GM23338 (cell line): ENCODE data around the gene DMD. TPM values are rescaled to one million over a fixed set of nuclear protein-coding genes. Genes with fewer than 3 reads are reported as not detected.

Experiments used
- ATAC-seq: fragments of 200-7000 bp; cut with Tn5 transposase; 3 replicates; pipeline ENCODE4 v1.9.1; 2020
- DNase-seq: peaks from one replicate; pipeline ENCODE4 v3.0.0-alpha.2; 2015; ENCODE audit warnings: low spot score
- H2AFZ ChIP-seq: fragments of 200-600 bp; sonication (generic); 2 replicates; pipeline ENCODE4 v1.8.0; 2016; ENCODE audit warnings: antibody characterized with exemption, mild to moderate bottlenecking, moderate library complexity
- H3F3A ChIP-seq: fragments of 200-600 bp; sonication (generic); replicated peaks from 2 replicates; pipeline ENCODE4 v1.8.0; 2017; ENCODE audit warnings: antibody characterized with exemption, mixed run types, low read depth
- H3K27ac ChIP-seq: fragments of 200-600 bp; sonication (generic); 2 replicates; pipeline ENCODE4 v1.6.1; 2016; ENCODE audit warnings: low read depth
- H3K27me3 ChIP-seq: fragments of 200-600 bp; sonication (generic); 2 replicates; pipeline ENCODE4 v1.8.0; 2016; ENCODE audit warnings: mild to moderate bottlenecking, mixed run types, moderate library complexity; ENCODE audit not compliant: insufficient read depth
- H3K36me3 ChIP-seq: fragments of 200-600 bp; sonication (generic); 2 replicates; pipeline ENCODE4 v1.8.0; 2016; ENCODE audit warnings: mild to moderate bottlenecking; ENCODE audit not compliant: insufficient read depth
- H3K4me1 ChIP-seq: fragments of 200-600 bp; sonication (generic); 2 replicates; pipeline ENCODE4 v1.8.0; 2016; ENCODE audit warnings: mild to moderate bottlenecking, moderate library complexity; ENCODE audit not compliant: insufficient read depth
- H3K4me2 ChIP-seq: fragments of 200-600 bp; sonication (generic); 2 replicates; pipeline ENCODE4 v1.7.1; 2017; ENCODE audit warnings: mixed run types
- H3K4me3 ChIP-seq: fragments of 200-600 bp; sonication (generic); 2 replicates; pipeline ENCODE4 v1.6.1; 2016; ENCODE audit warnings: mixed run types
- H3K79me2 ChIP-seq: fragments of 200-600 bp; sonication (generic); replicated peaks from 2 replicates; pipeline ENCODE4 v1.8.0; 2017; ENCODE audit warnings: mild to moderate bottlenecking; ENCODE audit not compliant: insufficient read depth
- H3K9me2 ChIP-seq: fragments of 200-600 bp; sonication (generic); 2 replicates; pipeline ENCODE4 v1.8.0; 2017; ENCODE audit not compliant: insufficient read depth
- H4K20me1 ChIP-seq: fragments of 200-600 bp; sonication (generic); replicated peaks from 2 replicates; pipeline ENCODE4 v1.8.0; 2017; ENCODE audit warnings: mild to moderate bottlenecking; ENCODE audit not compliant: insufficient read depth
- H3K27ac Mint-ChIP-seq: 2 replicates; pipeline ENCODE4 v1.8.0; 2020; ENCODE audit warnings: inconsistent platforms, mild to moderate bottlenecking, moderate library complexity, mixed read lengths
- H3K27me3 Mint-ChIP-seq: 3 replicates; pipeline ENCODE4 v1.8.0; 2022; ENCODE audit warnings: low read depth, mild to moderate bottlenecking, moderate library complexity, mixed read lengths, inconsistent platforms; ENCODE audit not compliant: insufficient read depth, poor library complexity
- H3K36me3 Mint-ChIP-seq: 3 replicates; pipeline ENCODE4 v1.8.0; 2021; ENCODE audit warnings: low read depth, mild to moderate bottlenecking, inconsistent platforms, moderate library complexity, mixed read lengths
- H3K4me1 Mint-ChIP-seq: 3 replicates; pipeline ENCODE4 v1.8.0; 2020; ENCODE audit warnings: mild to moderate bottlenecking, inconsistent platforms, mixed read lengths
- H3K4me3 Mint-ChIP-seq: 3 replicates; pipeline ENCODE4 v1.8.0; 2021; ENCODE audit warnings: moderate library complexity, mild to moderate bottlenecking, inconsistent platforms, mixed read lengths
- H3K9me3 Mint-ChIP-seq: 3 replicates; pipeline ENCODE4 v1.8.0; 2020; ENCODE audit warnings: moderate library complexity, mild to moderate bottlenecking, inconsistent platforms, mixed read lengths
- CREB1 ChIP-seq: fragments of 250-450 bp; sonication (Bioruptor Pico); IDR thresholded peaks from 2 replicates; pipeline ENCODE4 v1.5.0; 2020; ENCODE audit warnings: low read depth, mild to moderate bottlenecking, moderate library complexity
- EZH2 ChIP-seq: fragments of 200-600 bp; sonication (generic); IDR thresholded peaks from one replicate; pipeline ENCODE4 v1.8.0; 2017; ENCODE audit warnings: antibody characterized with exemption, mild to moderate bottlenecking, low read depth; ENCODE audit not compliant: unreplicated experiment
- EZH2phosphoT487 ChIP-seq: fragments of 200-600 bp; sonication (generic); IDR thresholded peaks from one replicate; pipeline ENCODE4 v1.8.1; 2018; ENCODE audit warnings: antibody characterized with exemption; ENCODE audit not compliant: unreplicated experiment
- JUNB ChIP-seq: IDR thresholded peaks from one replicate; pipeline ENCODE4 v1.6.1; 2016; ENCODE audit warnings: antibody characterized with exemption; ENCODE audit not compliant: unreplicated experiment
- NANOG ChIP-seq: IDR thresholded peaks from 2 replicates; pipeline ENCODE4 v1.6.1; 2016; ENCODE audit warnings: antibody characterized with exemption, borderline replicate concordance
- STAT1 ChIP-seq: IDR thresholded peaks from one replicate; pipeline ENCODE4 v1.6.1; 2016; ENCODE audit warnings: antibody characterized with exemption; ENCODE audit not compliant: unreplicated experiment
- polyA plus RNA-seq: library from polyadenylated mRNA; unstranded; fragments of >200 nt; fragmentation: Nextera tagmentation; extraction: Ambion mirVana; gene quantifications from 2 replicates; pipeline ENCODE4 v1.2.1, GENCODE V29; 2016
- total RNA-seq: library from RNA; depleted of rRNA; stranded (reverse); fragments of >200 nt; shearing (Covaris generic); gene quantifications from 2 replicates; pipeline ENCODE4 v1.2.3, GENCODE V29; 2014
- TF ChIP-seq, protein P1 (sequence below), 2 experiments: fragments of 200-600 bp in 1 of 2; sonication (generic) in 1 of 2; conservative IDR thresholded peaks; 2 replicates each; pipeline versions ENCODE4 v1.5.1 to v1.6.1; 2016 to 2017; ENCODE audit warnings: antibody characterized with exemption in 2 of 2, low read depth in 2 of 2, mild to moderate bottlenecking in 2 of 2, moderate library complexity in 1 of 2
- TF ChIP-seq, protein P2 (sequence below): IDR thresholded peaks from 2 replicates; pipeline ENCODE4 v1.6.1; 2016; ENCODE audit warnings: antibody characterized with exemption
- TF ChIP-seq, protein P3 (sequence below): fragments of 250-450 bp; sonication (Bioruptor Pico); IDR thresholded peaks from 2 replicates; pipeline ENCODE4 v1.5.0; 2020; ENCODE audit warnings: mild to moderate bottlenecking, moderate library complexity
- TF ChIP-seq, protein P4 (sequence below): IDR thresholded peaks from one replicate; pipeline ENCODE4 v1.6.1; 2018; ENCODE audit warnings: antibody characterized with exemption; ENCODE audit not compliant: unreplicated experiment

The DMD gene
- total and polyA plus RNA-seq, 2 experiments from 2014 or later: 4.5 to 7.6 TPM

DNA sequence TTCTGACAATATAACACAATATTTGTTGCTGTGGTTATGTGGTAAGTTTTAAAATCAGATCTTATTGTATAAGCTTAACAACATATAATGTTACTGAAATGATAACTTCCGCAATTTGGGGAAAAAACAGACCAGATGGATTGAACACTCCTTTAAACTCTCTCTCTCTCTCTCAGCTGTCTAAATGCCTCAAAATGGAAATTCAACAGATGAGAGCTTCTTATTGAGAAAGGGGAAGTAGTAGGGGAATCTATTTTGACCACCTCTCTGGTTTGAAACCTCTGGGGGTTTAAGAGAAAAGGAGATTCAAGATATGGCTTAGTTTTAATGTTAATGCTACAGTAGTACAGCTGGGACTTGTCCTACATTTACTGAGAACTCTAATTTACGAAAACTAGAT is 40.3 kb downstream of the DMD start:
- H4K20me1 ChIP-seq: no peaks in the 10 kb centered on the region
- peak overlapping the region; percentile 28; the same call in 1 of the 2 replicates for H2AFZ ChIP-seq
- no peak for TF ChIP-seq CREB1 (CRISPR knock-in tag)
- TF ChIP-seq JUNB: no peak
- Mint-ChIP-seq H3K27me3 (no peaks in the 10 kb centered on the region), H3K9me3 (no peaks in the 10 kb centered on the region), H3K4me1 (no peaks in the 10 kb centered on the region), H3K4me3 (no peak overlapping the region), H3K36me3 (no peaks in the 10 kb centered on the region), H3K27ac (no peak overlapping the region)
- no peak overlapping the region for H3K27ac ChIP-seq
- H3F3A ChIP-seq: no peaks in the 10 kb centered on the region
- H3K4me2 ChIP-seq: no peak overlapping the region
- H3K79me2 ChIP-seq: no peaks in the 10 kb centered on the region
- no peaks in the 10 kb centered on the region for H3K27me3 ChIP-seq
- no peaks in the 10 kb centered on the region for H3K36me3 ChIP-seq
- no peak overlapping the region for H3K4me3 ChIP-seq
- H3K4me1 ChIP-seq: no peaks in the 10 kb centered on the region
- DNase-seq: no peak
- H3K9me2 ChIP-seq: no peaks in the 10 kb centered on the region
- ATAC-seq: no peak

DNA sequence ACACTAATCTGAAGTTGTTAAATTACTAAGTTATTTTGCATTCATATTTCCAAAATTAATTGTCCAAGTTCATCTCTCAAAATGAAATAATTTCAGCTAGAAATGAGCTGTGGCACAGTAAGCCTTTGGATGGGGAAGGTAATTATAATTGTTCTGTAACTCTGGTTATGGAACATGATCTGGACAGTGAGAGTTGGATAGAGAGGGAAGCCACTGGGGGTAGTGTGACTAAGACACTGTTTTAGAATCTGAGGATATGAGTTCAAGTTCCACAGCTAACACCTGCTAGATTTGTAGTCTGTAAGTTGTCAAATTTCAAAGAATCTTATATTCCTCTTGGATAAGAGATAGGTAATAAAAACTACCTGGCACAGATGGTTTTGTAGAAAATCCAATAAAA is 49.5 kb downstream of the DMD start:
- Histone ChIP-seq H3K4me1 (no peaks in the 10 kb centered on the region), H3F3A (no peaks in the 10 kb centered on the region), H2AFZ (no peak overlapping the region), H3K27me3 (no peaks in the 10 kb centered on the region), H3K79me2 (no peaks in the 10 kb centered on the region), H3K9me2 (no peaks in the 10 kb centered on the region), H3K4me2 (no peak overlapping the region), H3K4me3 (no peak overlapping the region), H4K20me1 (no peaks in the 10 kb centered on the region), H3K36me3 (no peaks in the 10 kb centered on the region), H3K27ac (no peak overlapping the region)
- no peak for DNase-seq
- Mint-ChIP-seq H3K27me3 (peaks cover 7% of the 10 kb centered on the region), H3K4me3 (no peak overlapping the region), H3K27ac (no peak overlapping the region), H3K36me3 (no peaks in the 10 kb centered on the region), H3K4me1 (no peaks in the 10 kb centered on the region), H3K9me3 (no peaks in the 10 kb centered on the region)
- no peak for ATAC-seq
- TF ChIP-seq EZH2phosphoT487: no peak
- TF ChIP-seq STAT1: no peak
- TF ChIP-seq JUNB: no peak
- TF ChIP-seq, protein P1, sequence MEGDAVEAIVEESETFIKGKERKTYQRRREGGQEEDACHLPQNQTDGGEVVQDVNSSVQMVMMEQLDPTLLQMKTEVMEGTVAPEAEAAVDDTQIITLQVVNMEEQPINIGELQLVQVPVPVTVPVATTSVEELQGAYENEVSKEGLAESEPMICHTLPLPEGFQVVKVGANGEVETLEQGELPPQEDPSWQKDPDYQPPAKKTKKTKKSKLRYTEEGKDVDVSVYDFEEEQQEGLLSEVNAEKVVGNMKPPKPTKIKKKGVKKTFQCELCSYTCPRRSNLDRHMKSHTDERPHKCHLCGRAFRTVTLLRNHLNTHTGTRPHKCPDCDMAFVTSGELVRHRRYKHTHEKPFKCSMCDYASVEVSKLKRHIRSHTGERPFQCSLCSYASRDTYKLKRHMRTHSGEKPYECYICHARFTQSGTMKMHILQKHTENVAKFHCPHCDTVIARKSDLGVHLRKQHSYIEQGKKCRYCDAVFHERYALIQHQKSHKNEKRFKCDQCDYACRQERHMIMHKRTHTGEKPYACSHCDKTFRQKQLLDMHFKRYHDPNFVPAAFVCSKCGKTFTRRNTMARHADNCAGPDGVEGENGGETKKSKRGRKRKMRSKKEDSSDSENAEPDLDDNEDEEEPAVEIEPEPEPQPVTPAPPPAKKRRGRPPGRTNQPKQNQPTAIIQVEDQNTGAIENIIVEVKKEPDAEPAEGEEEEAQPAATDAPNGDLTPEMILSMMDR (conservative IDR thresholded peaks at IDR 0.05; ENCODE audit: low read depth in 2 of 2): no peak
- TF ChIP-seq, protein P2, sequence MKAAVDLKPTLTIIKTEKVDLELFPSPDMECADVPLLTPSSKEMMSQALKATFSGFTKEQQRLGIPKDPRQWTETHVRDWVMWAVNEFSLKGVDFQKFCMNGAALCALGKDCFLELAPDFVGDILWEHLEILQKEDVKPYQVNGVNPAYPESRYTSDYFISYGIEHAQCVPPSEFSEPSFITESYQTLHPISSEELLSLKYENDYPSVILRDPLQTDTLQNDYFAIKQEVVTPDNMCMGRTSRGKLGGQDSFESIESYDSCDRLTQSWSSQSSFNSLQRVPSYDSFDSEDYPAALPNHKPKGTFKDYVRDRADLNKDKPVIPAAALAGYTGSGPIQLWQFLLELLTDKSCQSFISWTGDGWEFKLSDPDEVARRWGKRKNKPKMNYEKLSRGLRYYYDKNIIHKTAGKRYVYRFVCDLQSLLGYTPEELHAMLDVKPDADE: no peak
- no peak for TF ChIP-seq NANOG
- TF ChIP-seq, protein P3, sequence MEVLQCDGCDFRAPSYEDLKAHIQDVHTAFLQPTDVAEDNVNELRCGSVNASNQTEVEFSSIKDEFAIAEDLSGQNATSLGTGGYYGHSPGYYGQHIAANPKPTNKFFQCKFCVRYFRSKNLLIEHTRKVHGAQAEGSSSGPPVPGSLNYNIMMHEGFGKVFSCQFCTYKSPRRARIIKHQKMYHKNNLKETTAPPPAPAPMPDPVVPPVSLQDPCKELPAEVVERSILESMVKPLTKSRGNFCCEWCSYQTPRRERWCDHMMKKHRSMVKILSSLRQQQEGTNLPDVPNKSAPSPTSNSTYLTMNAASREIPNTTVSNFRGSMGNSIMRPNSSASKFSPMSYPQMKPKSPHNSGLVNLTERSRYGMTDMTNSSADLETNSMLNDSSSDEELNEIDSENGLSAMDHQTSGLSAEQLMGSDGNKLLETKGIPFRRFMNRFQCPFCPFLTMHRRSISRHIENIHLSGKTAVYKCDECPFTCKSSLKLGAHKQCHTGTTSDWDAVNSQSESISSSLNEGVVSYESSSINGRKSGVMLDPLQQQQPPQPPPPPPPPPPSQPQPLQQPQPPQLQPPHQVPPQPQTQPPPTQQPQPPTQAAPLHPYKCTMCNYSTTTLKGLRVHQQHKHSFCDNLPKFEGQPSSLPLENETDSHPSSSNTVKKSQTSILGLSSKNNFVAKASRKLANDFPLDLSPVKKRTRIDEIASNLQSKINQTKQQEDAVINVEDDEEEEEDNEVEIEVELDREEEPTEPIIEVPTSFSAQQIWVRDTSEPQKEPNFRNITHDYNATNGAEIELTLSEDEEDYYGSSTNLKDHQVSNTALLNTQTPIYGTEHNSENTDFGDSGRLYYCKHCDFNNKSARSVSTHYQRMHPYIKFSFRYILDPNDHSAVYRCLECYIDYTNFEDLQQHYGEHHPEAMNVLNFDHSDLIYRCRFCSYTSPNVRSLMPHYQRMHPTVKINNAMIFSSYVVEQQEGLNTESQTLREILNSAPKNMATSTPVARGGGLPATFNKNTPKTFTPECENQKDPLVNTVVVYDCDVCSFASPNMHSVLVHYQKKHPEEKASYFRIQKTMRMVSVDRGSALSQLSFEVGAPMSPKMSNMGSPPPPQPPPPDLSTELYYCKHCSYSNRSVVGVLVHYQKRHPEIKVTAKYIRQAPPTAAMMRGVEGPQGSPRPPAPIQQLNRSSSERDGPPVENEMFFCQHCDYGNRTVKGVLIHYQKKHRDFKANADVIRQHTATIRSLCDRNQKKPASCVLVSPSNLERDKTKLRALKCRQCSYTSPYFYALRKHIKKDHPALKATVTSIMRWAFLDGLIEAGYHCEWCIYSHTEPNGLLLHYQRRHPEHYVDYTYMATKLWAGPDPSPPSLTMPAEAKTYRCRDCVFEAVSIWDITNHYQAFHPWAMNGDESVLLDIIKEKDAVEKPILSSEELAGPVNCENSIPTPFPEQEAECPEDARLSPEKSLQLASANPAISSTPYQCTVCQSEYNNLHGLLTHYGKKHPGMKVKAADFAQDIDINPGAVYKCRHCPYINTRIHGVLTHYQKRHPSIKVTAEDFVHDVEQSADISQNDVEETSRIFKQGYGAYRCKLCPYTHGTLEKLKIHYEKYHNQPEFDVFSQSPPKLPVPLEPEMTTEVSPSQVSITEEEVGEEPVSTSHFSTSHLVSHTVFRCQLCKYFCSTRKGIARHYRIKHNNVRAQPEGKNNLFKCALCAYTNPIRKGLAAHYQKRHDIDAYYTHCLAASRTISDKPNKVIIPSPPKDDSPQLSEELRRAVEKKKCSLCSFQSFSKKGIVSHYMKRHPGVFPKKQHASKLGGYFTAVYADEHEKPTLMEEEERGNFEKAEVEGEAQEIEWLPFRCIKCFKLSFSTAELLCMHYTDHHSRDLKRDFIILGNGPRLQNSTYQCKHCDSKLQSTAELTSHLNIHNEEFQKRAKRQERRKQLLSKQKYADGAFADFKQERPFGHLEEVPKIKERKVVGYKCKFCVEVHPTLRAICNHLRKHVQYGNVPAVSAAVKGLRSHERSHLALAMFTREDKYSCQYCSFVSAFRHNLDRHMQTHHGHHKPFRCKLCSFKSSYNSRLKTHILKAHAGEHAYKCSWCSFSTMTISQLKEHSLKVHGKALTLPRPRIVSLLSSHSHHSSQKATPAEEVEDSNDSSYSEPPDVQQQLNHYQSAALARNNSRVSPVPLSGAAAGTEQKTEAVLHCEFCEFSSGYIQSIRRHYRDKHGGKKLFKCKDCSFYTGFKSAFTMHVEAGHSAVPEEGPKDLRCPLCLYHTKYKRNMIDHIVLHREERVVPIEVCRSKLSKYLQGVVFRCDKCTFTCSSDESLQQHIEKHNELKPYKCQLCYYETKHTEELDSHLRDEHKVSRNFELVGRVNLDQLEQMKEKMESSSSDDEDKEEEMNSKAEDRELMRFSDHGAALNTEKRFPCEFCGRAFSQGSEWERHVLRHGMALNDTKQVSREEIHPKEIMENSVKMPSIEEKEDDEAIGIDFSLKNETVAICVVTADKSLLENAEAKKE: no peak
- TF ChIP-seq EZH2: no peak
- TF ChIP-seq, protein P4, sequence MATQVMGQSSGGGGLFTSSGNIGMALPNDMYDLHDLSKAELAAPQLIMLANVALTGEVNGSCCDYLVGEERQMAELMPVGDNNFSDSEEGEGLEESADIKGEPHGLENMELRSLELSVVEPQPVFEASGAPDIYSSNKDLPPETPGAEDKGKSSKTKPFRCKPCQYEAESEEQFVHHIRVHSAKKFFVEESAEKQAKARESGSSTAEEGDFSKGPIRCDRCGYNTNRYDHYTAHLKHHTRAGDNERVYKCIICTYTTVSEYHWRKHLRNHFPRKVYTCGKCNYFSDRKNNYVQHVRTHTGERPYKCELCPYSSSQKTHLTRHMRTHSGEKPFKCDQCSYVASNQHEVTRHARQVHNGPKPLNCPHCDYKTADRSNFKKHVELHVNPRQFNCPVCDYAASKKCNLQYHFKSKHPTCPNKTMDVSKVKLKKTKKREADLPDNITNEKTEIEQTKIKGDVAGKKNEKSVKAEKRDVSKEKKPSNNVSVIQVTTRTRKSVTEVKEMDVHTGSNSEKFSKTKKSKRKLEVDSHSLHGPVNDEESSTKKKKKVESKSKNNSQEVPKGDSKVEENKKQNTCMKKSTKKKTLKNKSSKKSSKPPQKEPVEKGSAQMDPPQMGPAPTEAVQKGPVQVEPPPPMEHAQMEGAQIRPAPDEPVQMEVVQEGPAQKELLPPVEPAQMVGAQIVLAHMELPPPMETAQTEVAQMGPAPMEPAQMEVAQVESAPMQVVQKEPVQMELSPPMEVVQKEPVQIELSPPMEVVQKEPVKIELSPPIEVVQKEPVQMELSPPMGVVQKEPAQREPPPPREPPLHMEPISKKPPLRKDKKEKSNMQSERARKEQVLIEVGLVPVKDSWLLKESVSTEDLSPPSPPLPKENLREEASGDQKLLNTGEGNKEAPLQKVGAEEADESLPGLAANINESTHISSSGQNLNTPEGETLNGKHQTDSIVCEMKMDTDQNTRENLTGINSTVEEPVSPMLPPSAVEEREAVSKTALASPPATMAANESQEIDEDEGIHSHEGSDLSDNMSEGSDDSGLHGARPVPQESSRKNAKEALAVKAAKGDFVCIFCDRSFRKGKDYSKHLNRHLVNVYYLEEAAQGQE: no peak
